HEK293 (cell line): ENCODE measurements around the gene CDK9.

ENCODE experiments used
- CTCF ChIA-PET: fragments of 350-600 bp; formaldehyde crosslinking; extraction: SDS; loops from one replicate; lab custom pipeline; 2021; ENCODE audit warnings: antibody characterized with exemption; lab: Yijun Ruan, JAX
- POLR2A ChIA-PET: fragments of 300-600 bp; formaldehyde crosslinking; extraction: SDS; loops from one replicate; lab custom pipeline; 2020; ENCODE audit warnings: antibody characterized with exemption, inconsistent platforms; lab: Yijun Ruan, JAX
- H3K27ac ChIP-seq: fragments of 200-500 bp; sonication (Bioruptor generic); 2 replicates; pipeline ENCODE4 v1.5.1; 2014; ENCODE audit warnings: low read depth, low read length, control low read depth, inconsistent platforms; ENCODE audit errors: extremely low read depth
- H3K36me3 ChIP-seq, 2 experiments: fragments of 200-500 bp in 1 of 2; sonication (Bioruptor generic) in 1 of 2; 1 replicate in 1 of 2; 2 replicates in 1 of 2; pipeline ENCODE4 v1.5.1; 2014 to 2017; ENCODE audit warnings: inconsistent platforms in 2 of 2, low read length in 2 of 2; ENCODE audit not compliant: control insufficient read depth in 2 of 2, insufficient read depth in 1 of 2
- H3K4me1 ChIP-seq: fragments of 200-500 bp; sonication (Bioruptor generic); 2 replicates; pipeline ENCODE4 v1.5.1; 2014; ENCODE audit warnings: mild to moderate bottlenecking, low read length, inconsistent platforms; ENCODE audit not compliant: control insufficient read depth, insufficient read depth
- H3K4me3 ChIP-seq: 2 replicates; pipeline ENCODE4 v1.5.1; 2011; ENCODE audit warnings: low read depth, mild to moderate bottlenecking, control low read depth, low read length, moderate library complexity
- H3K9me3 ChIP-seq: fragments of 200-500 bp; sonication (Bioruptor generic); 2 replicates; pipeline ENCODE4 v1.5.1; 2014; ENCODE audit warnings: low read depth, low read length, inconsistent platforms; ENCODE audit not compliant: control insufficient read depth, insufficient read depth
- ATF2 ChIP-seq: fragments of 450-650 bp; formaldehyde crosslinking; IDR thresholded peaks from 2 replicates; pipeline ENCODE4 v1.5.1; 2016; ENCODE audit warnings: missing biosample characterization, missing genetic modification characterization, low read depth
- BCL6B ChIP-seq: fragments of 450-650 bp; formaldehyde crosslinking; IDR thresholded peaks from 2 replicates; pipeline ENCODE4 v1.5.1; 2017; ENCODE audit warnings: missing biosample characterization, missing genetic modification characterization
- GLIS1 ChIP-seq: fragments of 450-650 bp; formaldehyde crosslinking; IDR thresholded peaks from 2 replicates; pipeline ENCODE4 v1.5.1; 2016; ENCODE audit warnings: missing biosample characterization, missing genetic modification characterization
- KLF17 ChIP-seq: fragments of 450-650 bp; formaldehyde crosslinking; IDR thresholded peaks from 2 replicates; pipeline ENCODE4 v1.5.1; 2016; ENCODE audit warnings: missing biosample characterization, missing genetic modification characterization
- KLF7 ChIP-seq: fragments of 450-650 bp; formaldehyde crosslinking; IDR thresholded peaks from 2 replicates; pipeline ENCODE4 v1.5.1; 2016; ENCODE audit warnings: missing biosample characterization, missing genetic modification characterization, borderline replicate concordance
- RBAK ChIP-seq: fragments of 450-650 bp; formaldehyde crosslinking; IDR thresholded peaks from 2 replicates; pipeline ENCODE4 v1.5.1; 2016; ENCODE audit warnings: missing biosample characterization, missing genetic modification characterization
- YY1 ChIP-seq: fragments of 450-650 bp; formaldehyde crosslinking; IDR thresholded peaks from 2 replicates; pipeline ENCODE4 v1.5.1; 2018; ENCODE audit warnings: missing biosample characterization, missing genetic modification characterization
- ZFP41 ChIP-seq: fragments of 450-650 bp; formaldehyde crosslinking; IDR thresholded peaks from 2 replicates; pipeline ENCODE4 v1.5.1; 2016; ENCODE audit warnings: missing biosample characterization, missing genetic modification characterization, borderline replicate concordance
- ZNF148 ChIP-seq: fragments of 450-650 bp; formaldehyde crosslinking; IDR thresholded peaks from 2 replicates; pipeline ENCODE4 v1.5.0; 2017; ENCODE audit warnings: missing biosample characterization, missing genetic modification characterization, borderline replicate concordance
- ZNF175 ChIP-seq: fragments of 450-650 bp; formaldehyde crosslinking; IDR thresholded peaks from 2 replicates; pipeline ENCODE4 v1.5.1; 2016; ENCODE audit warnings: missing biosample characterization, missing genetic modification characterization
- ZNF280C ChIP-seq: fragments of 450-650 bp; formaldehyde crosslinking; IDR thresholded peaks from 2 replicates; pipeline ENCODE4 v1.5.1; 2016; ENCODE audit warnings: missing biosample characterization, missing genetic modification characterization
- ZNF341 ChIP-seq: fragments of 450-650 bp; formaldehyde crosslinking; IDR thresholded peaks from 2 replicates; pipeline ENCODE4; 2016; ENCODE audit warnings: low read depth, missing biosample characterization, missing genetic modification characterization
- ZNF423 ChIP-seq: fragments of 450-650 bp; formaldehyde crosslinking; IDR thresholded peaks from 2 replicates; pipeline ENCODE4 v1.5.1; 2016; ENCODE audit warnings: missing biosample characterization, missing genetic modification characterization
- ZNF48 ChIP-seq: fragments of 450-650 bp; formaldehyde crosslinking; IDR thresholded peaks from 2 replicates; pipeline ENCODE4 v1.5.1; 2016; ENCODE audit warnings: missing biosample characterization, missing genetic modification characterization
- ZNF513 ChIP-seq: fragments of 450-650 bp; IDR thresholded peaks from 2 replicates; pipeline ENCODE4 v1.5.1; 2018; ENCODE audit warnings: missing biosample characterization, missing genetic modification characterization
- ZNF521 ChIP-seq: fragments of 450-650 bp; formaldehyde crosslinking; IDR thresholded peaks from 2 replicates; pipeline ENCODE4 v1.5.1; 2017; ENCODE audit warnings: missing biosample characterization, mild to moderate bottlenecking, missing genetic modification characterization
- ZNF548 ChIP-seq: fragments of 450-650 bp; formaldehyde crosslinking; IDR thresholded peaks from 2 replicates; pipeline ENCODE4 v1.5.1; 2016; ENCODE audit warnings: missing biosample characterization, missing genetic modification characterization
- ZNF830 ChIP-seq: fragments of 450-650 bp; IDR thresholded peaks from 2 replicates; pipeline ENCODE4 v1.5.0; 2018; ENCODE audit warnings: missing biosample characterization, missing genetic modification characterization, low read depth, mild to moderate bottlenecking, moderate library complexity
- ZNF837 ChIP-seq: fragments of 450-650 bp; formaldehyde crosslinking; IDR thresholded peaks from 2 replicates; pipeline ENCODE4 v1.5.1; 2016; ENCODE audit warnings: missing biosample characterization, missing genetic modification characterization

Gene CDK9

GRCh38 chr9:127769101-127769500 is 16.7 kb upstream of the CDK9 start:
- Histone ChIP-seq H3K4me3 (no peak overlapping the region), H3K9me3 (no peaks in the 10 kb centered on the region), H3K36me3 (no peaks in the 10 kb centered on the region), H3K27ac (no peak overlapping the region), H3K4me1 (no peaks in the 10 kb centered on the region)
- no peak for TF ChIP-seq ZNF175 (tag by site-specific recombination)
- no peak for TF ChIP-seq ZNF48
- TF ChIP-seq BCL6B = no peak
- no peak for TF ChIP-seq ZNF521 (tag by site-specific recombination)
- no peak for TF ChIP-seq KLF17 (tag by site-specific recombination)
- no peak for TF ChIP-seq ZNF513 (tag by site-specific recombination)
- TF ChIP-seq RBAK (tag by site-specific recombination) = no peak
- no peak for TF ChIP-seq ATF2 (tag by site-specific recombination)
- TF ChIP-seq ZNF830 (tag by site-specific recombination) = no peak
- no peak for TF ChIP-seq ZNF280C (tag by site-specific recombination)
- ChIA-PET CTCF (interaction anchor here (1.8 to 3.1 kb wide), 2 partner anchors 16 to 100 kb away, joined by 4 to 14 read pairs; partner anchors contain the start of gene CDK9), POLR2A (no interaction called here)

GRCh38 chr9:127769929-127770582 is 15.8 kb upstream of the CDK9 start:
- TF ChIP-seq ZNF548 (tag by site-specific recombination) = no peak
- no peak for TF ChIP-seq YY1
- TF ChIP-seq ZFP41 (tag by site-specific recombination) = no peak
- no peak for TF ChIP-seq ZNF148 (tag by site-specific recombination)
- 0 out of 2 replicates have a peak, but pooled peaks have one; percentile 11 for TF ChIP-seq GLIS1 (tag by site-specific recombination)
- TF ChIP-seq ZNF837 = no peak
- no peak for TF ChIP-seq ZNF423 (tag by site-specific recombination)
- TF ChIP-seq KLF7 (tag by site-specific recombination) = no peak
- TF ChIP-seq ZNF341 = peak; percentile 43; the same call in 1 of the 2 replicates
- Histone ChIP-seq H3K4me1 (no peaks in the 10 kb centered on the region), H3K4me3 (no peak overlapping the region), H3K9me3 (no peaks in the 10 kb centered on the region), H3K36me3 (no peaks in the 10 kb centered on the region), H3K27ac (no peak overlapping the region)
- ChIA-PET CTCF (interaction anchor here (0.6 to 3.1 kb wide), 4 partner anchors 15 to 266 kb away, joined by 3 to 14 read pairs (median 4); partner anchors contain the start of gene CDK9), POLR2A (interaction anchor here (1.1 to 1.9 kb wide), 3 partner anchors 23 to 147 kb away, joined by 4 to 7 read pairs (median 4); partner anchors contain the start of gene ST6GALNAC4)
